ENCODE data around the gene CRB3.

- TF ChIP-seq POLR2AphosphoS5 (IDR thresholded peaks at IDR 0.05; ENCODE audit: low read depth, low read length), result no peak
- TF ChIP-seq SIN3A (IDR thresholded peaks at IDR 0.05; ENCODE audit: borderline replicate concordance, insufficient read depth, low read length), result no peak
- TF ChIP-seq TAF1 (IDR thresholded peaks at IDR 0.05; ENCODE audit: borderline replicate concordance, insufficient read depth, low read length), result no peak
- TF ChIP-seq, protein P1, sequence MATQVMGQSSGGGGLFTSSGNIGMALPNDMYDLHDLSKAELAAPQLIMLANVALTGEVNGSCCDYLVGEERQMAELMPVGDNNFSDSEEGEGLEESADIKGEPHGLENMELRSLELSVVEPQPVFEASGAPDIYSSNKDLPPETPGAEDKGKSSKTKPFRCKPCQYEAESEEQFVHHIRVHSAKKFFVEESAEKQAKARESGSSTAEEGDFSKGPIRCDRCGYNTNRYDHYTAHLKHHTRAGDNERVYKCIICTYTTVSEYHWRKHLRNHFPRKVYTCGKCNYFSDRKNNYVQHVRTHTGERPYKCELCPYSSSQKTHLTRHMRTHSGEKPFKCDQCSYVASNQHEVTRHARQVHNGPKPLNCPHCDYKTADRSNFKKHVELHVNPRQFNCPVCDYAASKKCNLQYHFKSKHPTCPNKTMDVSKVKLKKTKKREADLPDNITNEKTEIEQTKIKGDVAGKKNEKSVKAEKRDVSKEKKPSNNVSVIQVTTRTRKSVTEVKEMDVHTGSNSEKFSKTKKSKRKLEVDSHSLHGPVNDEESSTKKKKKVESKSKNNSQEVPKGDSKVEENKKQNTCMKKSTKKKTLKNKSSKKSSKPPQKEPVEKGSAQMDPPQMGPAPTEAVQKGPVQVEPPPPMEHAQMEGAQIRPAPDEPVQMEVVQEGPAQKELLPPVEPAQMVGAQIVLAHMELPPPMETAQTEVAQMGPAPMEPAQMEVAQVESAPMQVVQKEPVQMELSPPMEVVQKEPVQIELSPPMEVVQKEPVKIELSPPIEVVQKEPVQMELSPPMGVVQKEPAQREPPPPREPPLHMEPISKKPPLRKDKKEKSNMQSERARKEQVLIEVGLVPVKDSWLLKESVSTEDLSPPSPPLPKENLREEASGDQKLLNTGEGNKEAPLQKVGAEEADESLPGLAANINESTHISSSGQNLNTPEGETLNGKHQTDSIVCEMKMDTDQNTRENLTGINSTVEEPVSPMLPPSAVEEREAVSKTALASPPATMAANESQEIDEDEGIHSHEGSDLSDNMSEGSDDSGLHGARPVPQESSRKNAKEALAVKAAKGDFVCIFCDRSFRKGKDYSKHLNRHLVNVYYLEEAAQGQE (IDR thresholded peaks at IDR 0.05; ENCODE audit: insufficient read depth in 1 of 2, low read depth in 2 of 2, low read length in 2 of 2), result no peak
- TF ChIP-seq FOXP2 (optimal IDR thresholded peaks at IDR 0.05; ENCODE audit: borderline replicate concordance, extremely low read depth, extremely low read length, insufficient read depth), result no peak
Measured at GRCh38 chr19:6417713-6418561, 46.1 kb upstream of the CRB3 start.
